Head of caudate nucleus (tissue), 42 donors: ENCODE measurements around the gene CNPY2.
"Not testable (repeated sequence)": the region's sequence is repeated elsewhere in the genome, so short reads cannot be mapped to it uniquely, and the experiment has no call there.

Source experiments
- DNase-seq, 42 donors: peaks; one replicate each; pipeline versions ENCODE4 v3.0.0 to v3.0.0-alpha.2; 2020 to 2021; ENCODE audit warnings: mixed read lengths in 7 of 42
- intact Hi-C: fragments of 100-400 bp; cut with DNase I; formaldehyde crosslinking; loops from one replicate; pipeline ENCODE4 v1.15.0; 2022

The CNPY2 gene

GRCh38 chr12:56315622-56316473 lies at the start of gene CNPY2:
TSS of gene CNPY2 (minus strand) at chr12:56315988. CDS start at chr12:56315217, 771 bp downstream.
- intact Hi-C loops = no loop called here
- DNase-seq = peak; percentile 83 to 99 (median 92)

GRCh38 chr12:56362130-56363059 lies 46.6 kb upstream of the CNPY2 start, which contains the start of gene APOF:
TSS of gene APOF (minus strand) at chr12:56362857. CDS start at chr12:56362745, 112 bp downstream.
- no peak for DNase-seq
- intact Hi-C loops = loop anchor here (5.0 kb wide), 1 partner anchor 90 kb away; the partner anchor contains the start of gene MIP

GRCh38 chr12:56361487-56362129 lies 45.8 kb upstream of the CNPY2 start:
- intact Hi-C loops = loop anchor here (5.0 kb wide), 1 partner anchor 91 kb away; the partner anchor contains the start of gene MIP
- DNase-seq = no peak

GRCh38 chr12:56359851-56360767 lies 44.3 kb upstream of the CNPY2 start, which contains the start of gene STAT2:
TSS of gene STAT2 (minus strand) at chr12:56360107. CDS start at chr12:56356571, 3,536 bp downstream.
- peak; percentile 95 to 100 (median 99) for DNase-seq
- intact Hi-C loops = loop anchor here (5.0 kb wide), 1 partner anchor 92 kb away; the partner anchor contains the start of gene MIP

- intact Hi-C loops = no loop called here
- peak in 33 of 42 donors; percentile 15 to 78 (median 54) for DNase-seq
These were observed 43.2 kb upstream of the CNPY2 start for GRCh38 chr12:56358836-56359532.

- intact Hi-C loops = no loop called here
- no peak for DNase-seq
These were observed 35.5 kb upstream of the CNPY2 start for GRCh38 chr12:56351325-56351724.

GRCh38 chr12:56350662-56351061 lies 34.9 kb upstream of the CNPY2 start:
- no peak for DNase-seq
- intact Hi-C loops = no loop called here

- intact Hi-C loops = no loop called here
- no peak for DNase-seq
These were observed 33.0 kb upstream of the CNPY2 start for GRCh38 chr12:56348776-56349175.

- DNase-seq, intact Hi-C loops: not testable (repeated sequence)
These were observed 31.5 kb upstream of the CNPY2 start for GRCh38 chr12:56347255-56347654.

- DNase-seq = no peak
- intact Hi-C loops = no loop called here
These were observed 30.9 kb upstream of the CNPY2 start for GRCh38 chr12:56346675-56347074.

- intact Hi-C loops, DNase-seq: not testable (repeated sequence)
These were observed 26.5 kb upstream of the CNPY2 start for GRCh38 chr12:56342290-56342689.

GRCh38 chr12:56341616-56342015 lies 25.8 kb upstream of the CNPY2 start:
- intact Hi-C loops = no loop called here
- DNase-seq = no peak

- intact Hi-C loops = no loop called here
- no peak for DNase-seq
These were observed 23.3 kb upstream of the CNPY2 start for GRCh38 chr12:56339158-56339422.

GRCh38 chr12:56338308-56339157 lies 22.7 kb upstream of the CNPY2 start, which contains the start of gene IL23A:
TSS of gene IL23A (plus strand) at chr12:56338884. CDS start at chr12:56339045, 161 bp downstream.
- no peak for DNase-seq
- intact Hi-C loops = no loop called here

GRCh38 chr12:56337753-56338251 lies 22.0 kb upstream of the CNPY2 start:
- intact Hi-C loops = no loop called here
- DNase-seq = no peak
